SK-N-SH (cell line): Measurements from ENCODE around the gene NOXA1. TPM values are rescaled to one million over a fixed set of nuclear protein-coding genes. Genes with fewer than 3 reads are reported as not detected.

Source experiments
- CTCF ChIA-PET: fragments of 300-600, 350-600 bp; formaldehyde crosslinking; extraction: SDS; loops from one replicate; lab custom pipeline; 2021; lab: Yijun Ruan, JAX
- POLR2A ChIA-PET: fragments of 350-600 bp; sonication (Branson Sonifier 250); formaldehyde crosslinking; extraction: SDS; loops from one replicate; lab custom pipeline; 2020; ENCODE audit warnings: antibody characterized with exemption, inconsistent platforms; lab: Yijun Ruan, JAX
- DNase-seq: peaks from one replicate; pipeline ENCODE4 v3.0.0; 2012
- H2AFZ ChIP-seq: fragments of 200-600 bp; sonication (generic); 2 replicates; pipeline ENCODE4 v1.8.1; 2016; ENCODE audit warnings: antibody characterized with exemption, mild to moderate bottlenecking, low read depth
- H3F3A ChIP-seq: fragments of 200-600 bp; sonication (generic); replicated peaks from 2 replicates; pipeline ENCODE3; 2016; ENCODE audit warnings: antibody characterized with exemption, mild to moderate bottlenecking; ENCODE audit not compliant: insufficient read depth
- H3K27ac ChIP-seq, 2 experiments: fragments of 200-500 bp in 1 of 2; fragments of 200-600 bp in 1 of 2; sonication (Bioruptor generic) in 1 of 2; sonication (generic), shearing (Covaris generic) in 1 of 2; 2 replicates each; pipeline versions ENCODE4 v1.5.1 to v1.6.1; 2014 to 2016; ENCODE audit warnings: low read depth in 2 of 2, inconsistent platforms in 1 of 2, low read length in 1 of 2, mild to moderate bottlenecking in 1 of 2, mixed read lengths in 1 of 2
- H3K27me3 ChIP-seq: fragments of 200-600 bp; sonication (generic), shearing (Covaris generic); 2 replicates; pipeline ENCODE4 v1.6.1; 2016; ENCODE audit warnings: mixed run types; ENCODE audit not compliant: insufficient read depth
- H3K36me3 ChIP-seq, 2 experiments: fragments of 200-500 bp in 1 of 2; fragments of 200-600 bp in 1 of 2; sonication (Bioruptor generic) in 1 of 2; sonication (generic) in 1 of 2; replicated peaks in 1 of 2; 2 replicates each; pipeline versions ENCODE3 to v1.5.1; 2014 to 2016; ENCODE audit warnings: low read length in 1 of 2, mild to moderate bottlenecking in 1 of 2; ENCODE audit not compliant: insufficient read depth in 2 of 2, control insufficient read depth in 1 of 2
- H3K4me1 ChIP-seq, 2 experiments: fragments of 200-500 bp in 1 of 2; fragments of 200-600 bp in 1 of 2; sonication (Bioruptor generic) in 1 of 2; sonication (generic), shearing (Covaris generic) in 1 of 2; 2 replicates each; pipeline versions ENCODE4 v1.5.1 to v1.6.1; 2014 to 2016; ENCODE audit warnings: low read depth in 1 of 2, low read length in 1 of 2, mixed run types in 1 of 2; ENCODE audit not compliant: insufficient read depth in 2 of 2, control insufficient read depth in 1 of 2
- H3K4me2 ChIP-seq: fragments of 200-600 bp; sonication (generic), shearing (Covaris generic); 2 replicates; pipeline ENCODE4 v1.6.1; 2017; ENCODE audit warnings: mixed run types
- H3K4me3 ChIP-seq, 2 experiments: fragments of 200-500 bp in 1 of 2; fragments of 200-600 bp in 1 of 2; sonication (Bioruptor generic) in 1 of 2; sonication (generic), shearing (Covaris generic) in 1 of 2; 2 replicates each; pipeline versions ENCODE4 v1.5.1 to v1.8.1; 2014 to 2016; ENCODE audit warnings: low read depth in 2 of 2, inconsistent platforms in 1 of 2, low read length in 1 of 2, mild to moderate bottlenecking in 1 of 2, mixed read lengths in 1 of 2, moderate library complexity in 1 of 2
- H3K79me2 ChIP-seq: fragments of 200-600 bp; sonication (generic); 2 replicates; pipeline ENCODE4 v1.8.1; 2017; ENCODE audit warnings: mild to moderate bottlenecking; ENCODE audit not compliant: insufficient read depth
- H3K9ac ChIP-seq: fragments of 200-600 bp; sonication (generic); 2 replicates; pipeline ENCODE4 v1.6.1; 2017; ENCODE audit warnings: mixed run types
- H3K9me2 ChIP-seq: fragments of 200-600 bp; sonication (generic); 2 replicates; pipeline ENCODE4 v1.6.1; 2017; ENCODE audit warnings: mixed run types
- H3K9me3 ChIP-seq: fragments of 200-600 bp; sonication (generic); 2 replicates; pipeline ENCODE4 v1.6.1; 2017; ENCODE audit warnings: mixed run types, mild to moderate bottlenecking, moderate library complexity
- H4K20me1 ChIP-seq: fragments of 200-600 bp; sonication (generic); 2 replicates; pipeline ENCODE4 v1.6.1; 2017; ENCODE audit warnings: mild to moderate bottlenecking, mixed run types; ENCODE audit not compliant: insufficient read depth
- ELF1 ChIP-seq: IDR thresholded peaks from 2 replicates; pipeline ENCODE4 v1.4.0; 2012
- EP300 ChIP-seq, 2 experiments: IDR thresholded peaks; 2 replicates each; pipeline versions ENCODE4 v1.4.0 to v1.6.1; 2012; ENCODE audit warnings: borderline replicate concordance in 1 of 2, low read depth in 1 of 2, low read length in 1 of 2
- EZH2phosphoT487 ChIP-seq: fragments of 200-600 bp; sonication (generic); IDR thresholded peaks from 2 replicates; pipeline ENCODE4 v1.6.1; 2017; ENCODE audit warnings: low read depth, mixed run types, mild to moderate bottlenecking, antibody characterized with exemption, moderate library complexity, borderline replicate concordance
- FOSL2 ChIP-seq: IDR thresholded peaks from 2 replicates; pipeline ENCODE4 v1.4.0; 2012; ENCODE audit warnings: low read depth, mild to moderate bottlenecking, moderate library complexity, borderline replicate concordance
- FOXJ3 ChIP-seq: sonication (generic); formaldehyde crosslinking; IDR thresholded peaks from 2 replicates; pipeline ENCODE4 v1.5.1; 2020; ENCODE audit warnings: mild to moderate bottlenecking, missing genetic modification reagents
- GATA2 ChIP-seq: sonication (generic); formaldehyde crosslinking; IDR thresholded peaks from 2 replicates; pipeline ENCODE4 v1.5.0; 2020; ENCODE audit warnings: mild to moderate bottlenecking, missing genetic modification reagents
- JUND ChIP-seq: IDR thresholded peaks from 2 replicates; pipeline ENCODE4 v1.4.0; 2012
- MXI1 ChIP-seq: IDR thresholded peaks from 2 replicates; pipeline ENCODE4 v1.6.1; 2012; ENCODE audit warnings: mild to moderate bottlenecking, low read depth, low read length, improper control_type of control experiment
- NFIC ChIP-seq: IDR thresholded peaks from 2 replicates; pipeline ENCODE4 v1.4.0; 2012; ENCODE audit warnings: borderline replicate concordance
- NRF1 ChIP-seq: IDR thresholded peaks from 2 replicates; pipeline ENCODE4 v1.6.1; 2012; ENCODE audit warnings: low read depth, mild to moderate bottlenecking, low read length
- POLR2AphosphoS5 ChIP-seq: IDR thresholded peaks from 2 replicates; pipeline ENCODE4 v1.6.1; 2012; ENCODE audit warnings: low read depth, low read length
- RAD21 ChIP-seq: IDR thresholded peaks from 2 replicates; pipeline ENCODE4 v1.6.1; 2012; ENCODE audit warnings: mild to moderate bottlenecking, low read length
- RXRA ChIP-seq: IDR thresholded peaks from 2 replicates; pipeline ENCODE4 v1.4.0; 2012; ENCODE audit warnings: low read depth, mild to moderate bottlenecking, borderline replicate concordance
- SIN3A ChIP-seq: IDR thresholded peaks from 2 replicates; pipeline ENCODE4 v1.6.1; 2012; ENCODE audit warnings: low read depth, mild to moderate bottlenecking, low read length, moderate library complexity, borderline replicate concordance
- TAF1 ChIP-seq: IDR thresholded peaks from 2 replicates; pipeline ENCODE4 v1.6.1; 2012; ENCODE audit warnings: low read depth, mild to moderate bottlenecking, low read length, moderate library complexity, borderline replicate concordance
- TEAD4 ChIP-seq: IDR thresholded peaks from 2 replicates; pipeline ENCODE4 v1.4.0; 2012; ENCODE audit warnings: mild to moderate bottlenecking, borderline replicate concordance; ENCODE audit not compliant: insufficient read depth
- YY1 ChIP-seq: IDR thresholded peaks from 2 replicates; pipeline ENCODE4 v1.4.0; 2012; ENCODE audit warnings: low read depth, mild to moderate bottlenecking
- WGBS: methylation state at CpG from one replicate; pipeline ENCODE4 v1.1.6; 2017; ENCODE audit warnings: low lambda C conversion rate; 5-methylcytosine and 5-hydroxymethylcytosine counted together
- polyA plus RNA-seq, 3 experiments: library from polyadenylated mRNA; depleted of rRNA; stranded (reverse); fragments of >200 nt; gene quantifications; 2 replicates each; pipeline ENCODE4 v1.2.3, GENCODE V29; 2012
- TF ChIP-seq, protein P1 (sequence below): IDR thresholded peaks from 2 replicates; pipeline ENCODE4 v1.4.0; 2012; ENCODE audit warnings: low read depth
- TF ChIP-seq, protein P2 (sequence below): fragments of 150-350 bp; IDR thresholded peaks from 2 replicates; pipeline ENCODE4 v1.6.1; 2016; ENCODE audit warnings: mild to moderate bottlenecking, low read depth, low read length
- TF ChIP-seq, protein P3 (sequence below): IDR thresholded peaks from 2 replicates; pipeline ENCODE4 v1.4.0; 2012; ENCODE audit warnings: low read depth, borderline replicate concordance

The NOXA1 gene
- polyA plus RNA-seq, 1 of the 3 experiments (the other 2 are of a cell fraction), result 0.39 TPM

DNA sequence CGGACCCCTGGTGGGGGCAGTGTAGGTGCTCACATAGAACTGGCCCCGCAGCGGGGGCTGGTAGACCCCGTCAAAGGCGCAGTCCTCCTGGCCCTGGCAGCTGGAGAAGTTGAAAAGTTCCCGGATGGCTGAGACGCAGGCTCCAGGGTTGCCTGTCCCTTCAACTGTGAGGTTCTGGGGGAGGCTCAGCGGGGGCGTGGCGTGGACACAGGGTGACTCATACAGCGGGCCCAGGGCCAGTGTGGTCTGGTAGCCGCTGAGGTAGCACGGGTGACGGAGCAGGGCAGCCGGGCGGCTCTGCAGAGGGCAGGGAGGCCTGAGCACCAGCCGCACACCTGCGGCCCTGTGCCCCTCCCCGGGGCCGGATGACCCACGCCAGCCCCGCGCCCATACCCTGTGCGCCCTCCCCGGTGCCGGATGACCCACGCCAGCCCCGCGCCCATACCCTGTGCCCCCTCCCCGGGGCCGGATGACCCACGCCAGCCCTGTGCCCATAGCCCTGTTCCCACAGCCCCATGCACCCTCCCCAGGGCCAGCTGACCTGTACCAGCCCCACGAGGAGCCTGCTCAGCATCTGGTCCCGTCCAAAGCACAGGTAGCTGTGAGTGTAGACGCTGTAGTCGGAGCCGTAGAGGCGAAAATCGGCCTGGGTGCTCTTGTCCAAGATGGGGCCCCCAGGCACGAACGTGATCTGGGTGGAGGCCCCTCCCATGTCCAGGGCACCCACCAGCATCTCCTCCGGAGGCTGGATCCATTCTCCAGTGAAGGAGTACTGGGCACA, 13.0 kb downstream of the NOXA1 start:
- peak overlapping the region; percentile 41; the same call in 1 of the 2 replicates for H3K4me2 ChIP-seq
- ChIA-PET CTCF (interaction anchor here (0.7 to 2.0 kb wide), 3 partner anchors 9 to 40 kb away, joined by 3 to 8 read pairs (median 5); partner anchors contain the start of genes EXD3 and NOXA1), POLR2A (no interaction called here)
- TF ChIP-seq, protein P1, sequence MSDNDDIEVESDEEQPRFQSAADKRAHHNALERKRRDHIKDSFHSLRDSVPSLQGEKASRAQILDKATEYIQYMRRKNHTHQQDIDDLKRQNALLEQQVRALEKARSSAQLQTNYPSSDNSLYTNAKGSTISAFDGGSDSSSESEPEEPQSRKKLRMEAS, result peak; percentile 34; the same call in 1 of the 2 replicates
- TF ChIP-seq JUND (peak; percentile 78; the same call in 1 of the 2 replicates), RAD21 (no peak), RXRA (no peak), POLR2AphosphoS5 (no peak), NFIC (peak; percentile 79), FOSL2 (peak; percentile 88), ELF1 (no peak)
- H3K9ac ChIP-seq, result no peak overlapping the region; the same call in 1 of the 2 replicates
- no peaks in the 10 kb centered on the region for H3K79me2 ChIP-seq
- no peaks in the 10 kb centered on the region for H3K9me2 ChIP-seq
- no peaks in the 10 kb centered on the region for H3F3A ChIP-seq
- H3K9me3 ChIP-seq, result no peaks in the 10 kb centered on the region
- WGBS, result 25% methylated on average over 8 of the region's 42 CpGs
- H2AFZ ChIP-seq, result peak overlapping the region; percentile 41; the same call in 1 of the 2 replicates
- H3K27ac ChIP-seq, result peak overlapping the region in 1 of 2 experiments; percentile 24; a peak in 1 of 4 replicates
- H3K4me3 ChIP-seq, result no peak overlapping the region
- no peaks in the 10 kb centered on the region for H3K36me3 ChIP-seq
- H4K20me1 ChIP-seq, result no peaks in the 10 kb centered on the region
- H3K27me3 ChIP-seq, result no peaks in the 10 kb centered on the region
- peaks cover 1 to 4% of the 10 kb centered on the region in 2 experiments; a peak in 2 of 4 replicates for H3K4me1 ChIP-seq
- peak; percentile 65 for DNase-seq

DNA sequence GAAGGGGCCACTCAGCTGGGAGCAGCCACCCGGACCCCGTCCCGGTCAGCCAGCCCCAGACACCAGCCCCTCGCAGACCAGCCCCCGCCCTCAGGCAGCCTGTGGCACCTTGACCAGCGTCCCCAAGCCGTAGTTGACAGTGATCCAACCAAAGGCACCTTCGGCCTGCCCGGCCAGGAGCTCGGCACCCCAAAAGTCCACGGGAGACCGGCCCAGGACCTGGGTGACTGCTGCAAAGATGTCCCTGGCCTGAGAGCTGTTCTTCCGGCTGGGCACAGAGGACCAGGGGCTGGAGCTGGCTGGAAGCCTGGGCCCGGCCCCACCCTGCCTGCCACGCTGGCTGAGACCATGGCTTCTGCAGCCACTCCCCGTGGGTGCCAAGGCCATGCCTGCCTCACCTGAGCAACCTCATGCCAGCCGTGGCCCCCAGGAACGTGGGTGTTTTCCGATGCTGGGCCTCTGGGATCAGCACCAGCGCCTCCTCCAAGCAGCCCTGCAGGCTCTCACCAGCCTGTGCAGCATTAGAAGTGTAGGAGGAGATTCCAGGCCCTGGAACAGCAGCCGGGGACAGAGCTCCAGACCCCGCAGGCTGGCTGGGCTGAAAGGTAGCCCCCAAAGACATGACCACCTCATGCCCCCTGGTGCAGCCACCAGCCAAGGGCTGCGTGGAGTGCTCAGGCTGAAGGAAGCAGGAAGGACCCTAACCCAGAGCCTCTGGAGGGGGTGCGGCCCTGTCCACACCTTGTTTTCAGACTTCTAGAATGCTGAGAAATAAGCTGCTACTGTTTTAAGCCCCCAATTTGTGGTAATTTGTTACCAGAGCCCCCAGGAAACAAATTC, 13.8 kb downstream of the NOXA1 start:
- Histone ChIP-seq H3K79me2 (no peaks in the 10 kb centered on the region), H2AFZ (no peak overlapping the region), H3K9ac (no peak overlapping the region), H3K27me3 (no peaks in the 10 kb centered on the region), H3K9me2 (no peaks in the 10 kb centered on the region), H3K4me1 (peaks cover 3 to 4% of the 10 kb centered on the region in 2 experiments; a peak in 2 of 4 replicates), H3K4me3 (no peak overlapping the region), H3F3A (peaks cover 1% of the 10 kb centered on the region), H3K9me3 (no peaks in the 10 kb centered on the region), H3K4me2 (no peak overlapping the region), H3K36me3 (no peaks in the 10 kb centered on the region), H4K20me1 (no peaks in the 10 kb centered on the region), H3K27ac (no peak overlapping the region)
- DNase-seq, result no peak
- no peak for TF ChIP-seq FOXJ3 (CRISPR knock-in tag)
- TF ChIP-seq, protein P2, sequence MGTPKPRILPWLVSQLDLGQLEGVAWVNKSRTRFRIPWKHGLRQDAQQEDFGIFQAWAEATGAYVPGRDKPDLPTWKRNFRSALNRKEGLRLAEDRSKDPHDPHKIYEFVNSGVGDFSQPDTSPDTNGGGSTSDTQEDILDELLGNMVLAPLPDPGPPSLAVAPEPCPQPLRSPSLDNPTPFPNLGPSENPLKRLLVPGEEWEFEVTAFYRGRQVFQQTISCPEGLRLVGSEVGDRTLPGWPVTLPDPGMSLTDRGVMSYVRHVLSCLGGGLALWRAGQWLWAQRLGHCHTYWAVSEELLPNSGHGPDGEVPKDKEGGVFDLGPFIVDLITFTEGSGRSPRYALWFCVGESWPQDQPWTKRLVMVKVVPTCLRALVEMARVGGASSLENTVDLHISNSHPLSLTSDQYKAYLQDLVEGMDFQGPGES, result no peak
- no peak for TF ChIP-seq NRF1
- no peak for TF ChIP-seq TAF1
- TF ChIP-seq, protein P1, result no peak
- no peak for TF ChIP-seq ELF1
- TF ChIP-seq TEAD4, result no peak
- TF ChIP-seq NFIC, result no peak
- no peak for TF ChIP-seq SIN3A
- no peak for TF ChIP-seq EP300 (IDR thresholded peaks at IDR 0.05; ENCODE audit: borderline replicate concordance in 1 of 2, low read depth in 1 of 2, low read length in 1 of 2)
- TF ChIP-seq FOSL2, result no peak
- TF ChIP-seq MXI1, result no peak
- no peak for TF ChIP-seq YY1
- no peak for TF ChIP-seq EZH2phosphoT487
- no peak for TF ChIP-seq GATA2 (CRISPR knock-in tag)
- TF ChIP-seq, protein P3, sequence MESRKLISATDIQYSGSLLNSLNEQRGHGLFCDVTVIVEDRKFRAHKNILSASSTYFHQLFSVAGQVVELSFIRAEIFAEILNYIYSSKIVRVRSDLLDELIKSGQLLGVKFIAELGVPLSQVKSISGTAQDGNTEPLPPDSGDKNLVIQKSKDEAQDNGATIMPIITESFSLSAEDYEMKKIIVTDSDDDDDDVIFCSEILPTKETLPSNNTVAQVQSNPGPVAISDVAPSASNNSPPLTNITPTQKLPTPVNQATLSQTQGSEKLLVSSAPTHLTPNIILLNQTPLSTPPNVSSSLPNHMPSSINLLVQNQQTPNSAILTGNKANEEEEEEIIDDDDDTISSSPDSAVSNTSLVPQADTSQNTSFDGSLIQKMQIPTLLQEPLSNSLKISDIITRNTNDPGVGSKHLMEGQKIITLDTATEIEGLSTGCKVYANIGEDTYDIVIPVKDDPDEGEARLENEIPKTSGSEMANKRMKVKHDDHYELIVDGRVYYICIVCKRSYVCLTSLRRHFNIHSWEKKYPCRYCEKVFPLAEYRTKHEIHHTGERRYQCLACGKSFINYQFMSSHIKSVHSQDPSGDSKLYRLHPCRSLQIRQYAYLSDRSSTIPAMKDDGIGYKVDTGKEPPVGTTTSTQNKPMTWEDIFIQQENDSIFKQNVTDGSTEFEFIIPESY, result no peak
- ChIA-PET CTCF (interaction anchor here (0.7 to 2.0 kb wide), 4 partner anchors 9 to 41 kb away, joined by 3 to 8 read pairs (median 4); partner anchors contain the start of genes EXD3 and NOXA1), POLR2A (no interaction called here)
- WGBS, result 82% methylated on average over 9 of the region's 24 CpGs
